Astrocyte (in vitro differentiated cells and primary cell): ENCODE data around the gene PNPLA6. TPM values are rescaled to one million over a fixed set of nuclear protein-coding genes. Genes with fewer than 3 reads are reported as not detected.
A peak's percentile ranks its signal among the peaks of the same experiment; 100 is the strongest.

Experiments used
- DNase-seq: peaks from one replicate; pipeline ENCODE4 v3.0.0-alpha.2; 2010; ENCODE audit warnings: low read depth
- FAIRE-seq: peaks from 2 replicates; lab custom pipeline; 2011; peaks lifted over from hg19 to GRCh38; lab: Jason Lieb, UNC
- H2AFZ ChIP-seq: 2 replicates; pipeline ENCODE4 v1.6.0; 2012; ENCODE audit warnings: low read depth, low read length, inconsistent platforms
- H3K27ac ChIP-seq: 2 replicates; pipeline ENCODE4 v1.5.1; 2011; ENCODE audit warnings: low read depth, low read length, inconsistent platforms
- H3K27me3 ChIP-seq: 2 replicates; pipeline ENCODE4 v1.6.0; 2011; ENCODE audit warnings: low read length, inconsistent platforms; ENCODE audit not compliant: insufficient read depth
- H3K36me3 ChIP-seq: 2 replicates; pipeline ENCODE4 v1.5.1; 2011; ENCODE audit warnings: low read length, inconsistent platforms; ENCODE audit not compliant: insufficient read depth
- H3K4me1 ChIP-seq: 2 replicates; pipeline ENCODE4 v1.5.1; 2011; ENCODE audit warnings: low read length, inconsistent platforms; ENCODE audit not compliant: insufficient read depth
- H3K4me2 ChIP-seq: 2 replicates; pipeline ENCODE4 v1.6.0; 2012; ENCODE audit warnings: low read length, inconsistent platforms
- H3K4me3 ChIP-seq: 2 replicates; pipeline ENCODE4 v1.5.1; 2011; ENCODE audit warnings: low read depth, mild to moderate bottlenecking, low read length, inconsistent platforms; ENCODE audit not compliant: insufficient read depth
- H3K79me2 ChIP-seq: 2 replicates; pipeline ENCODE4 v1.6.0; 2012; ENCODE audit warnings: mild to moderate bottlenecking, low read length, inconsistent platforms; ENCODE audit not compliant: insufficient read depth
- H3K9ac ChIP-seq: 2 replicates; pipeline ENCODE4 v1.6.0; 2012; ENCODE audit warnings: mild to moderate bottlenecking, low read length, inconsistent platforms
- H3K9me3 ChIP-seq: 2 replicates; pipeline ENCODE4 v1.5.1; 2012; ENCODE audit warnings: low read depth, mild to moderate bottlenecking, low read length, inconsistent platforms; ENCODE audit not compliant: insufficient read depth
- H4K20me1 ChIP-seq: 2 replicates; pipeline ENCODE4 v1.6.0; 2012; ENCODE audit warnings: low read length, inconsistent platforms; ENCODE audit not compliant: insufficient read depth
- H3K27ac Mint-ChIP-seq: one replicate; pipeline ENCODE4 v1.8.0; 2021; ENCODE audit warnings: mild to moderate bottlenecking, mixed read lengths; ENCODE audit not compliant: unreplicated experiment
- H3K27me3 Mint-ChIP-seq: one replicate; pipeline ENCODE4 v1.8.0; 2021; ENCODE audit warnings: low read depth, mixed read lengths; ENCODE audit not compliant: unreplicated experiment
- H3K36me3 Mint-ChIP-seq: one replicate; pipeline ENCODE4 v1.8.0; 2021; ENCODE audit warnings: low read depth, mixed read lengths; ENCODE audit not compliant: unreplicated experiment
- H3K4me1 Mint-ChIP-seq: one replicate; pipeline ENCODE4 v1.8.0; 2021; ENCODE audit warnings: low read depth, mixed read lengths; ENCODE audit not compliant: unreplicated experiment
- H3K4me3 Mint-ChIP-seq: one replicate; pipeline ENCODE4 v1.8.0; 2021; ENCODE audit warnings: mild to moderate bottlenecking, moderate library complexity, mixed read lengths; ENCODE audit not compliant: unreplicated experiment
- H3K9me3 Mint-ChIP-seq: one replicate; pipeline ENCODE4 v1.8.0; 2021; ENCODE audit warnings: mild to moderate bottlenecking, mixed read lengths; ENCODE audit not compliant: unreplicated experiment
- EZH2 ChIP-seq: IDR thresholded peaks from 2 replicates; pipeline ENCODE4 v1.6.1; 2012; ENCODE audit warnings: mild to moderate bottlenecking, low read length, inconsistent platforms; ENCODE audit not compliant: insufficient read depth
- total RNA-seq: library from RNA; stranded (reverse); gene quantifications from 2 replicates; pipeline ENCODE4 v1.2.1, GENCODE V29; 2021
- TF ChIP-seq, protein P1 (sequence below): IDR thresholded peaks from 2 replicates; pipeline ENCODE4 v1.5.1; 2011; ENCODE audit warnings: low read depth, mild to moderate bottlenecking, inconsistent platforms, low read length, moderate library complexity; ENCODE audit not compliant: insufficient read depth

The PNPLA6 gene
- total RNA-seq, 1 donor from 2014 or later, result 90.2 TPM

GRCh38 chr19:7589822-7590221 lies 54.3 kb downstream of the PNPLA6 start:
- H3K9me3 Mint-ChIP-seq, result no peaks in the 10 kb centered on the region
- H3K9me3 ChIP-seq, result no peaks in the 10 kb centered on the region
- no peak overlapping the region for H3K27ac Mint-ChIP-seq
- no peak overlapping the region for H2AFZ ChIP-seq
- H3K9ac ChIP-seq, result no peak overlapping the region
- no peak overlapping the region for H3K4me3 Mint-ChIP-seq
- H3K27me3 ChIP-seq, result peaks cover 5% of the 10 kb centered on the region
- peaks cover 36% of the 10 kb centered on the region for H3K27me3 Mint-ChIP-seq
- H3K4me1 ChIP-seq, result no peaks in the 10 kb centered on the region
- H3K79me2 ChIP-seq, result no peaks in the 10 kb centered on the region
- no peak for FAIRE-seq
- H3K36me3 Mint-ChIP-seq, result no peaks in the 10 kb centered on the region
- H3K4me2 ChIP-seq, result no peak overlapping the region
- no peaks in the 10 kb centered on the region for H3K36me3 ChIP-seq
- no peak overlapping the region for H3K27ac ChIP-seq
- no peaks in the 10 kb centered on the region for H3K4me1 Mint-ChIP-seq
- TF ChIP-seq EZH2, result no peak
- TF ChIP-seq, protein P1, sequence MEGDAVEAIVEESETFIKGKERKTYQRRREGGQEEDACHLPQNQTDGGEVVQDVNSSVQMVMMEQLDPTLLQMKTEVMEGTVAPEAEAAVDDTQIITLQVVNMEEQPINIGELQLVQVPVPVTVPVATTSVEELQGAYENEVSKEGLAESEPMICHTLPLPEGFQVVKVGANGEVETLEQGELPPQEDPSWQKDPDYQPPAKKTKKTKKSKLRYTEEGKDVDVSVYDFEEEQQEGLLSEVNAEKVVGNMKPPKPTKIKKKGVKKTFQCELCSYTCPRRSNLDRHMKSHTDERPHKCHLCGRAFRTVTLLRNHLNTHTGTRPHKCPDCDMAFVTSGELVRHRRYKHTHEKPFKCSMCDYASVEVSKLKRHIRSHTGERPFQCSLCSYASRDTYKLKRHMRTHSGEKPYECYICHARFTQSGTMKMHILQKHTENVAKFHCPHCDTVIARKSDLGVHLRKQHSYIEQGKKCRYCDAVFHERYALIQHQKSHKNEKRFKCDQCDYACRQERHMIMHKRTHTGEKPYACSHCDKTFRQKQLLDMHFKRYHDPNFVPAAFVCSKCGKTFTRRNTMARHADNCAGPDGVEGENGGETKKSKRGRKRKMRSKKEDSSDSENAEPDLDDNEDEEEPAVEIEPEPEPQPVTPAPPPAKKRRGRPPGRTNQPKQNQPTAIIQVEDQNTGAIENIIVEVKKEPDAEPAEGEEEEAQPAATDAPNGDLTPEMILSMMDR, result no peak
- no peak for DNase-seq
- H3K4me3 ChIP-seq, result no peak overlapping the region
- no peaks in the 10 kb centered on the region for H4K20me1 ChIP-seq

DNA sequence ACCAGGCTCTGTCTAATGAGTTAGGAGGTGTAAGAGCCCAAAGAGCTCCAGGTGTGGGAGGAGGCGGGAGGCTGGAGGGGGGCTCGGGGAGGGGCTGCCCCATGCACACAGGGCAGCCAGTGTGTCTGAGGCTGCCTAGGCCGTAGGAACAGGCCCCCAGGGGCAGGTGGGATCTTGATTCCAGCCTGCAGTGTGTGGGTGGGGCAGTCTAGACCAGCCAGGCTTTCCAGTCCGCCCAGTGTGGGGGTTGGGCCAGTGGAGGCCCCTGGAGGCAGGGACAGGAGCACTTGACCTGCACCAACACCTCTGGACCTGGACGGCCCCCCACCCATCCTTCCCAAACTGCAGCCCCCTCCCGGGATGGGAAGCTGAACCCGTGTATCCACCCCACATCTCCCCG lies 54.7 kb downstream of the PNPLA6 start:
- no peak overlapping the region for H2AFZ ChIP-seq
- H3K36me3 Mint-ChIP-seq, result no peaks in the 10 kb centered on the region
- peaks cover 8% of the 10 kb centered on the region for H3K27me3 ChIP-seq
- H3K27ac Mint-ChIP-seq, result no peak overlapping the region
- H3K4me1 ChIP-seq, result no peaks in the 10 kb centered on the region
- H3K27me3 Mint-ChIP-seq, result peaks cover 35% of the 10 kb centered on the region
- no peaks in the 10 kb centered on the region for H3K9me3 ChIP-seq
- no peaks in the 10 kb centered on the region for H4K20me1 ChIP-seq
- TF ChIP-seq EZH2, result no peak
- TF ChIP-seq, protein P1, result no peak
- H3K4me3 ChIP-seq, result no peak overlapping the region
- no peaks in the 10 kb centered on the region for H3K36me3 ChIP-seq
- no peaks in the 10 kb centered on the region for H3K4me1 Mint-ChIP-seq
- no peak for FAIRE-seq
- H3K9me3 Mint-ChIP-seq, result no peaks in the 10 kb centered on the region
- no peaks in the 10 kb centered on the region for H3K79me2 ChIP-seq
- no peak overlapping the region for H3K9ac ChIP-seq
- no peak overlapping the region for H3K4me2 ChIP-seq
- DNase-seq, result no peak
- no peak overlapping the region for H3K4me3 Mint-ChIP-seq
- no peak overlapping the region for H3K27ac ChIP-seq

DNA sequence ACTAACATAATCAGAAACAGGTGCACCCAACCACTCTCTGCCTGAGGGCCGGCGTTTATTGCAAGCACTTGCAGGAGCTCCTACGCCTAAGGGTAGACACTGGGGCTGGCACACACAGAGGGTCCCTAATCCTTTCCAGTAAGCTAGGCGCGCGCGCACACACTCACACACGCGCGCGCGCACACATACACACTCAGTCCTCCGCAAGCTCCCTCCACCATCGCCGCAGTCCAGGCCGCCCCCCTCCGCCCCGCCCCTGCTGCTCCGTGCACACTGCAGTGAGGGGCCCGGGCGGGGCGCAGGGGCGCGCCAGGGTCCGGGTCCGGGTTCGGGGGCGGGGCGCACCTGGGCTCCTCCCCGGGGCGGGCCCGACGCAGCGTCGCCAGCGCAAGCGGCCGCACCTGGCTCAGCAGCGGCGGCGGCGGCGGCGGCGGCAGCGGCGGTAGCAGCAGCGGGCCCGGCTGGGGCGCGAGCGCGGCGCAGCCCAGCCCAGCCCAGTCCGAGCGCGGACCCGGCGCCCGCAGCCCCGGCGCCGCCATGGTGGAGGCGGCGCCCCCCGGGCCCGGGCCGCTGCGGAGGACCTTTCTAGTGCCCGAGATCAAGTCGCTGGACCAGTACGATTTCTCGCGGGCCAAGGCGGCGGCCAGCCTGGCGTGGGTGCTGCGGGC lies 60.1 kb downstream of the PNPLA6 start, which contains the start of gene CAMSAP3:
CAMSAP3 (plus strand) TSS at position 398 of the 668 bp plus-strand sequence; CDS start at position 538, 140 bp downstream.
- H3K4me3 ChIP-seq, result no peak within 1 kb of the TSS
- TF ChIP-seq, protein P1, result no peak
- peak; percentile 80 for TF ChIP-seq EZH2

More for the DNA sequence above, 60.1 kb downstream of the PNPLA6 start, which contains the start of gene CAMSAP3:
- Histone ChIP-seq H3K9ac (no peak within 1 kb of the TSS), H3K9me3 (no peaks in the 10 kb centered on the region), H2AFZ (no peak within 1 kb of the TSS), H3K27ac (no peak within 1 kb of the TSS), H4K20me1 (no peaks in the 10 kb centered on the region), H3K79me2 (no peaks in the 10 kb centered on the region), H3K36me3 (no peaks in the 10 kb centered on the region), H3K4me2 (peak within 1 kb of the TSS; percentile 58), H3K4me1 (no peaks in the 10 kb centered on the region), H3K27me3 (peaks cover 21% of the 10 kb centered on the region)
- no peaks in the 10 kb centered on the region for H3K4me1 Mint-ChIP-seq
- H3K27ac Mint-ChIP-seq, result no peak within 1 kb of the TSS
- peaks cover 27% of the 10 kb centered on the region for H3K27me3 Mint-ChIP-seq
- peak within 1 kb of the TSS; percentile 79 for H3K4me3 Mint-ChIP-seq
- FAIRE-seq, result no peak
- H3K9me3 Mint-ChIP-seq, result no peaks in the 10 kb centered on the region
- no peak for DNase-seq
- H3K36me3 Mint-ChIP-seq, result no peaks in the 10 kb centered on the region
